KG1 (cell line): ENCODE results near the gene IGFL4.

ENCODE experiments used
- DNase-seq: peaks from one replicate; lab custom pipeline; 2025; lab: John Stamatoyannopoulos, UW

Gene IGFL4

GRCh38 chr19:46063201-46063600 lies 22.4 kb upstream of the IGFL4 start:
- DNase-seq, result no peak

- no peak for DNase-seq
Measured at GRCh38 chr19:46060012-46060411, 19.2 kb upstream of the IGFL4 start.

- no peak for DNase-seq
Measured at GRCh38 chr19:46058778-46059177, 18.0 kb upstream of the IGFL4 start.

GRCh38 chr19:46056536-46056935 lies 15.7 kb upstream of the IGFL4 start:
- DNase-seq, result no peak

GRCh38 chr19:46052896-46053295 lies 12.1 kb upstream of the IGFL4 start:
- no peak for DNase-seq

DNA sequence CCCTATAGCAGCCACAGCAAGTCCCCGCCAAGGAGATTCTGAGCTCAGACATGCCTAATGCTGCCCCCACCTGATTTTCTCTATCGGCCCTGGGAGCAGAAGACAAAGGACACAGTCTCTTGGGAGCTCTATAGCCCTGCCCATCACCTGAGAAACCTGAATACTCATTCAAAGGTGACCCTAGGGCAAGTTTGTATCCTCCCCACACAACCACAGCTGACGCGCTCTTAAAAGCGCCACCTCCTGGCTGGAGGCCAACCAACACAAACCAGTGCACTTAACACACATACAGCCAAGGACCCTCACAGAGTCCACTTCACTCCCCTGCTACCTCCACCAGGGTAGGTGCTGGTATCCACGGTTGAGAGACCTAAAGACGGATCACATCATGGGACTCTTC lies 8.8 kb upstream of the IGFL4 start:
- DNase-seq, result no peak

- no peak for DNase-seq
Measured at GRCh38 chr19:46043519-46043918, 2.7 kb upstream of the IGFL4 start.

- no peak for DNase-seq
Measured at GRCh38 chr19:46042252-46042883, 1.6 kb upstream of the IGFL4 start.

DNA sequence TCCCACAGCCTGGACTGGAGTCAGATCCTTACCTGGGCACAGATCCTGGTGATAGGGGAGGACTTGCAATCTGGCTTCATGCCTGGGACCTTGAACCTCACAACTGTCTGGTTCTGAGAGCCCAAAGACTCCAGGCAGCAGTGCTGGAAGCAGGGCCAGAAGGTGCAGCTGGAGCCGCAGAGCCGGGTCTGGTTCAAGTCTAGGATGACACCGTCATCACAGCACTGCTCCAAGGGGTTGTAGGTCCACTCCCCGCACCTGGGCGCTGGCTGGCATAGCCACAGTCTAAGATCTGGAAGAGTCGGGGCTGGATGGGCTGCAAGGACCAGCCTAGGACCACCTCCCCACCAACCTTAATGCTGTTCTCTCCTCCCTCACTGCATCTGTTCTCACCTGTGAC lies 677 bp downstream of the IGFL4 start:
- DNase-seq, result no peak

DNA sequence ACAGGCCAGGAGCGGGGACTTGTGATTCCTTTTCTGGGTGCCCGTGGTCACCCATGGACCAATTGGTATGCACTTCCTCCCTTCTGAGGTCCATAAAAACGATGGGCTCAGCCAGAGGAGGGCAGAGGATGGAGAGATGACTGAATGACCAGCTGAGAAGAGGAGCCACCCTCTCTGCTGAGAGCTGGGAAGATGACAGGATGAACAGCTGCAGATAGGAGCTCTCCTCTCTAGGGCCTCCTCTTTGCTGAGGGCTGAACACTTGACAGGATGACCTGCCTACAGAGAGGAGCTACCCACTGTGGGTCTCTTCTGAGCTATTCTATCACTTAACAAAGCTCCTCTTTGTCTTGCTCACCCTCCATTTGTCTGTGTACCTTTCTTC lies 4.1 kb downstream of the IGFL4 start:
- no peak for DNase-seq

DNA sequence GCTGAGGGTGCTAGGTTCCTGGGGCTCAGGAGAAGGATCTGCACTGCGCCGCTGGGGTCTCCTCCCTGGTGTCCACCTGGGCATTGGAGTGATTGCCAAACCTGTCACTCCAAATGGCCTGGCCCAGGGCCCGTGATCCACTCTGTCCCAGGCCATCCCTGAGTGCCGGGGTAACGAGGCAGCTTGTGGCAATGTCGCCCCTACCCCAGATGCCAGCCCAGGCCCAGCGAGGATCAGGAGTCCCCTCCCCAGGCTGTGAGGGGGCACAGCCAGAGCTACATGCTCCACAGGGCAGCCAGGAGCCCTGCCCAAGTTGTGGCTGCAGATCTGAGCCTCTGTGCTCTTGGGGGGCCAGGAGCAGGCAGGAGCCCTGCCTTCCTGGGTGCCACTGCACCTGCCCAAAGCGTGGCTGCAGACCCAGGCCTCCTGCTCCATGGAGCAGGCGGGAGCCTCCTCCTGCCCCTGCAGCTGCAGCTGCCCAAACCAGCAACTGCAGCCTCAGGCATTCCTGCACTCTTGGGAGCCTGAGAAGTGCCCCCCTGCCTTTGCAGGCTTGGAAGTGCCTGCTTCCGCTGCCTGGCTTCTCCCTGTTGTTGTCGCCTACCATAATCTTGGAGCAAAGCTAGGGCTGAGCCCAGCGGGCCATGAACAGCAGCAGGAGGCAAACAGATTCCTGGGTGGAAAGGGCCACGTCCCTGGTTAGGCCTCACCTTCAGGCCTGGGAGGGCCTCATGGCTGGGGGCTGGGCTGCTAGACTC lies 4.6 kb downstream of the IGFL4 start:
- no peak for DNase-seq

- DNase-seq, result no peak
Measured at GRCh38 chr19:46035546-46035945, 5.3 kb downstream of the IGFL4 start.

DNA sequence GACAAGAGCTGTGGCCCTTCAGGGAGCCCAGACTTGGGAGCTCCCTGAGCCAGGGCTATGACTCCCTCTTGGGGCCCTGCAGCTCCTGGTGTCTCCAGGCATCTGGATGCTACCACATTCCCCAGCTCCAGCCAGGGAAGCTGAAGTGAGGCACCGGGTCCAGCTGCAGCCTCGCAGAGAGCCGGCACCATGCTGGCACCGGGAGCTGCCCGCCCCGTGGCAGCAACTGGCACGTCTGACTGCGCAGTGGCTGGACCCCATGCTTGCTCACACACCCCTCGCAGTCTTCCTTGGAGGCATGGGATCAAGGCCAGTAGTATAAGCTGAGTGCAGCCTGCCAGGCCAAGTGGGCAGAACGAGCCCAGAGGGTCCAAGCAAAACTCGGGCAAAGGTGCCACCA lies 7.4 kb downstream of the IGFL4 start:
- no peak for DNase-seq

- no peak for DNase-seq
Measured at GRCh38 chr19:46032597-46033025, 8.2 kb downstream of the IGFL4 start.

DNA sequence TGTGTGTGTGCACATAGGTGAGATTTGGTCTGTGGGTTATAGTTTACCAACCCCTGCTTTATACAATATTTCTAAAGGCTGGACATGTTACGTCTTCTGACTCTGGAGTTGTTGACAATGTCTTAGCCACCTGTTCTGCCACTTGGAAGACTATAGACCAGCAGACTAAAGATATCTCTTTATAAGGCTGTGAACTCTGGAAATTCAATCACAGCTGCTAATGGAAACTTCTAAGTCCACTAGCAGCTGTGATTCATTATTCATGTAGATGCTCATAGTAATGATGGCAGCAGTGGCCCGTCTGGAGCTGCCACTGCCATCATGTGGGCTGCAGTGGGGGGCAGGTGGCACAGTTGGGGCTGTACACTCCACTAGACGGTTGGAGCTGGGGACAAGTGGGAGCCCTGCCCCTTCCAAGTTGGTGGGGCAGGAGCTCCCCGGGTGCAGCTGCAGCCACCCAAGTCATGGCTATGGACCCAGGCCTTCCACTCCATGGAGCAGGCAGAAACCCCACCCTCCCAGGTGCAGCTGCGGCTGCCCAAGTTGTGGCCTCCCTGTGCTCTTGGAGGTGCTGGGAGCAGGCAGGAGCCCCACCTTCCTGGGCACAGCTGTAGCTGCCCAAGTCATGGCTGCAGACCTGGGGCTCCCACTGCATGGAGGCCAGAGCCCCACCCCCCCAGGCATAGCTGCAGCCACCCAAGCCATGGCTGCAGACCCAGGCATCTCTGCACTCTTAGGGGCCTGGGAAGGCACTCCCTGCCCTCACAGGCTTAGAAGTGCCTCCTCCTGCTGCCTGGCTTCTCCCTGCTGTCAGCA lies 8.8 kb downstream of the IGFL4 start:
- no peak for DNase-seq

GRCh38 chr19:46030812-46031550 lies 9.8 kb downstream of the IGFL4 start:
- no peak for DNase-seq

- no peak for DNase-seq
Measured at GRCh38 chr19:46025835-46026234, 15.0 kb downstream of the IGFL4 start.

GRCh38 chr19:46023311-46023779 lies 17.5 kb downstream of the IGFL4 start:
- no peak for DNase-seq

DNA sequence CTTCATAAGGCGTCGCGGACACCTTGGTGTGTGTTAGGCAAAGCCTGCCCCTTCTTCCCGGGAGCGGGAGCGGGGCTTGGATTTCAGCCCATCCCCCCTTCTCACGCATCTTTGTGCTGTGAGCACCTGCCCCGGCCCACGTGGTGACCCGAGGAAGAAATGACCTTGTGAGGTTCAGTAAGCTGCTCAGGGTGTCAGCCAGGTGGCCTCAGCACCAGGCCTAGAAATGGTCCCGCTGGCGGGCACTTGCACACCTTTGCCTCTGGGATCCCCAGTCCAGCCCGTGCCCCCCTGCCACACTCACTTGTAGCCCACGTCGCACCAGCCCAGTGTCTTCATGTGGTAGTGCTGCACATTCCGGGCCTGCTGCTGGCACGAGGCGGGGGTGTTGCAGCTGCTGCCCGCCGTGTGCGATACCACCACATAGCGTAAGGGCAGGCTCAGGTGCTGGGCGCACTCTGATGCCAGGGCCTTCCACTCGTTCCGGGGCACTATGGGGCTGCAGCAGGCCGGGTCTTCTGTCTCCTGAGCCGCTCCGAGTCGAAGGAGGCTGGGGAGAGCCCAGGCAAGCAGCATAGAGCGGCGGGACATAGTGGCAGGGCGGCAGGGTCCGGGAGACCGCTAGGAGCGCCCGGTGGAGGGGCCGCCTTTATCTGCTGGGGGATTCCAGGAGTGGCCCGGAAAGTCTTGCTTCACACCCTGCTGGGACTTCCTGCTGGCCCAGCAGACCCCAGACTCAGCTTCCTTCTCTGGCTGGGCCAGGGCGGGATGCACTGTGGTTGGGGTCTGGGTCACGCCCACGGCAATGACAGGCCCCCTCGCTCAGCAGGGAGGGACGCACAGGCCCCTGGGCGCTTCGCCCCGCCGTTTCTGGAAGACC lies 18.1 kb downstream of the IGFL4 start, which contains the start of gene PGLYRP1:
Gene PGLYRP1, minus strand, starts transcription at position 623 of the 880 bp plus-strand sequence. Its CDS starts 32 bp downstream, at position 591.
- DNase-seq, result no peak

DNA sequence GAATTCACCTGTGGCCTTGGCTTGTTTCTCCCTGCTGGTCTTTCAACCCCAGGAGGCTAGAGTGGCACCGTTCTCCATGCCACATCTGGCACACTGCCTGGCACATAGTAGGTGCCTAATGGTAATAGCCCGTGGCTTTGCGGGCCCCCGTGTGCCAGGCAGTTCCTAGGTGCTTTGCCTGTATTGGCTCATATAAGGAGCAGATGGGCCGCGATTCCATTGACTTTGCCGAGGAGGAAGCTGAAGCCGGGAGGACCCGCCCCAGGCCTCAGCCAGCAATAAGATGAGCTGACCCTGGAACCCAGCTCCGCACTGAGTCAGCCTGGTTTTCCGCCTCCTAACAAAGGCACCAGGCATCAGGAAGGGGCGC lies 18.8 kb downstream of the IGFL4 start:
- DNase-seq, result no peak

DNA sequence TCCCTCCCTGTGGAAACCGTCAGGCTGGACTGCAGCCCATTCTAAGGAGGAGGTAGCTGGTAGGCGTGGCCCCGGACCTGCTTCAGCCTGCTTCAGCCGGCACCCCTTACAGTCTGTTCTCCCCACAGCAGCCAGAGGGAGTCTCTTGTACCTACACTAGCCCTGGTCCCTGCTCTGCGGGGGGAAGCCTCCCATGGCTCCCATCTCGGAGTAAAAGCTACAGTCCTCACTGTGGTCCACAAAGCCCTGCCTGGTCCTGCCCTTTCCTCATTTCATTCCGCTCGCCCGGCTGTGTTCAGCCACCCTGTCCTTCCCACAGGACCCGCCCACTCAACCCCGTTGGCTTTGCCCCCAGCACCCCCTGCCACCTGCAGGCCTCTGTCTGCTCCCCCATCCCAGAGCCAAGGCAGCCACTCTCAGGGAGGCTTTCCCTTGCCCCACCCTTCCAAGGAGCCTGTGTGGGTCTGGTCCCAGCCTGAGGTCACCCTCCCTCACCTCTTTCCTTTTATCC lies 19.2 kb downstream of the IGFL4 start:
- DNase-seq, result no peak
